Upper lobe of right lung (tissue), 1 donor: ENCODE measurements around the gene CDHR4. TPM values are rescaled to one million over a fixed set of nuclear protein-coding genes. Genes with fewer than 3 reads are reported as not detected.
A peak's percentile ranks its signal among the peaks of the same experiment; 100 is the strongest.

Experiments
- ATAC-seq: fragments of 200-7000 bp; cut with Tn5 transposase; one replicate; pipeline ENCODE4 v1.9.1; 2020; ENCODE audit warnings: mild to moderate bottlenecking, moderate library complexity
- DNase-seq: peaks from one replicate; pipeline ENCODE4 v3.0.0-alpha.2; 2020
- H3K27ac ChIP-seq: fragments of 200-600 bp; one replicate; pipeline ENCODE4 v1.8.0; 2022
- H3K27me3 ChIP-seq: fragments of 200-600 bp; one replicate; pipeline ENCODE4 v1.8.0; 2022; ENCODE audit warnings: mild to moderate bottlenecking
- H3K36me3 ChIP-seq: fragments of 200-600 bp; one replicate; pipeline ENCODE4 v1.8.0; 2022
- H3K4me1 ChIP-seq: fragments of 200-600 bp; one replicate; pipeline ENCODE4 v1.8.0; 2022
- H3K4me3 ChIP-seq: fragments of 200-600 bp; one replicate; pipeline ENCODE4 v1.8.0; 2022; ENCODE audit warnings: mild to moderate bottlenecking
- H3K9me3 ChIP-seq: fragments of 200-600 bp; one replicate; pipeline ENCODE4 v1.8.0; 2022
- intact Hi-C: fragments of 100-400 bp; cut with DNase I; formaldehyde crosslinking; loops from one replicate; pipeline ENCODE4 v1.11.0; 2022
- total RNA-seq: library from RNA; stranded (reverse); fragmentation: NEBNext Ultra II Directional; extraction: Animal tissue kit (Norgen Biotek cat#: 25700); gene quantifications from one replicate; pipeline ENCODE4 v1.2.1, GENCODE V29; 2021
- TF ChIP-seq, protein P1 (sequence below): fragments of 200-600 bp; IDR thresholded peaks from one replicate; pipeline ENCODE4 v1.8.0; 2022; ENCODE audit warnings: antibody characterized with exemption
- donor health status: DM: no; HTN: yes; CAD: no; lungs with severe emphysema.

CDHR4 gene
- total RNA-seq, 1 donor from 2014 or later = not detected

DNA sequence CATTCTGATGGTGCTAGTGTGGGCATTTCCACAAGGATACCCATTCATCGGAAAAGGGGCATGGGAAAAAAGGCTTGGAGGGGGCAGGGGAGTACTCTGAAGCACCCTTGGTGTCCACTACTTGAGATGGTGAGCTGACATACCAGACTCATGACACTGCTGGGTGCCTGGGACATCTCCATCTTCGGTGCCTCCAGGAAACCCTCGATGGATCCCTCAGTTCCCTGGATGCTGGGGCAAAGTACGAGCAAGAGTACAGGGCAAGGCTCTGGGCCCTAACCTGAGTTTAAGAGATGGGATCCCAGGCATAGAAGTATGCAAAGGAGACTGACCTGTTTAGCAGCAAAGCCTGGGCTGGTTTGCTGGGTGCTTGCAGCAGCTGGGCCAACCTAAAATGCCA is 8.1 kb downstream of the CDHR4 start:
- TF ChIP-seq, protein P1, sequence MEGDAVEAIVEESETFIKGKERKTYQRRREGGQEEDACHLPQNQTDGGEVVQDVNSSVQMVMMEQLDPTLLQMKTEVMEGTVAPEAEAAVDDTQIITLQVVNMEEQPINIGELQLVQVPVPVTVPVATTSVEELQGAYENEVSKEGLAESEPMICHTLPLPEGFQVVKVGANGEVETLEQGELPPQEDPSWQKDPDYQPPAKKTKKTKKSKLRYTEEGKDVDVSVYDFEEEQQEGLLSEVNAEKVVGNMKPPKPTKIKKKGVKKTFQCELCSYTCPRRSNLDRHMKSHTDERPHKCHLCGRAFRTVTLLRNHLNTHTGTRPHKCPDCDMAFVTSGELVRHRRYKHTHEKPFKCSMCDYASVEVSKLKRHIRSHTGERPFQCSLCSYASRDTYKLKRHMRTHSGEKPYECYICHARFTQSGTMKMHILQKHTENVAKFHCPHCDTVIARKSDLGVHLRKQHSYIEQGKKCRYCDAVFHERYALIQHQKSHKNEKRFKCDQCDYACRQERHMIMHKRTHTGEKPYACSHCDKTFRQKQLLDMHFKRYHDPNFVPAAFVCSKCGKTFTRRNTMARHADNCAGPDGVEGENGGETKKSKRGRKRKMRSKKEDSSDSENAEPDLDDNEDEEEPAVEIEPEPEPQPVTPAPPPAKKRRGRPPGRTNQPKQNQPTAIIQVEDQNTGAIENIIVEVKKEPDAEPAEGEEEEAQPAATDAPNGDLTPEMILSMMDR = no peak
- no peak overlapping the region for H3K4me3 ChIP-seq
- H3K27me3 ChIP-seq = no peaks in the 10 kb centered on the region
- DNase-seq (peak; percentile 7), ATAC-seq (no peak)
- H3K4me1 ChIP-seq = peaks cover 7% of the 10 kb centered on the region
- no peaks in the 10 kb centered on the region for H3K36me3 ChIP-seq
- H3K9me3 ChIP-seq = no peaks in the 10 kb centered on the region
- intact Hi-C loops = loop anchor here (10.0 kb wide), 1 partner anchor 123 kb away; no protein-coding TSS in a partner anchor
- no peak overlapping the region for H3K27ac ChIP-seq

DNA sequence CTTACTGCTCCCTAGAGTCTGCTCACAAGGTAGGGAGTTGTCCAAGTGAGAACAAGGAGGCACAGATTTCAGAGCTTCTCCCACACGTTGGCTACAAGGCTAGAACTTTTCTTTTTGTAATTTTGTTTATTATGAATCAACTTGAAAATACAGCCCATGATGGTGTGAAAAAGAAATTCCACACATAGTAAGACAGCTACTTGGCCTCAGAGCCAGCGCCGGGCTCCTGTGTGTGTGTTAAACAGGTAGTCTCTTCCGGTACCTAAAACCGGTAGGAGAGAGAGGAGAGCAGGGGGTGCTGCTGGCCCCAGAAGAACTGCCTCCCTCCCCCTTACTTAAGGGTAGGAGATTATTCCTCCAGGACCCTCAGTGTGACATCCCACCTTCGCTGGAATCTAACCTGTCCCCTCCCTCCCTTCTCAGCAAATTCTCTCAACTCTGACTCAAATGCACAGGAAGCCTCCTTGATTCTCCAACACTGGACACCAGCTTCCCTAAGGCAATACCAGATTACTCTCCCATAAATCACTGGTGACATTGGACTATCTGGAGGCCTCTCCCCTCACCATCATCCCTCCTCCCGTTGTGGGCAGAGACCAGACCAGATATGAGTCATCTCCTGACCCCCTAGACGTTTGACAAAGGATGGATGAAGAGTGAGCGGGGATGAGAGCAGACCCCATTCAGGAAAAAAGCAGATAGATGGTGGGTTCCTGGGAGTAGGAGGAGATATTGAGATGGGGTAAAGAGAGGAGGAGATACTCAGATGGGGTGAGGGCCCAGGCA is 8.9 kb downstream of the CDHR4 start:
- Histone ChIP-seq H3K27me3 (no peaks in the 10 kb centered on the region), H3K9me3 (no peaks in the 10 kb centered on the region), H3K36me3 (no peaks in the 10 kb centered on the region), H3K4me1 (peaks cover 7% of the 10 kb centered on the region), H3K4me3 (no peak overlapping the region), H3K27ac (no peak overlapping the region)
- no peak for DNase-seq
- TF ChIP-seq, protein P1 = no peak
- intact Hi-C loops = loop anchor here (10.0 kb wide), 1 partner anchor 124 kb away; no protein-coding TSS in a partner anchor
- no peak for ATAC-seq

- no peak for ATAC-seq
- DNase-seq = peak; percentile 18
- H3K4me3 ChIP-seq = no peak overlapping the region
- no peak overlapping the region for H3K27ac ChIP-seq
- H3K9me3 ChIP-seq = no peaks in the 10 kb centered on the region
- TF ChIP-seq, protein P1 = no peak
- intact Hi-C loops = no loop called here
- H3K27me3 ChIP-seq = no peaks in the 10 kb centered on the region
- no peaks in the 10 kb centered on the region for H3K36me3 ChIP-seq
- peaks cover 26% of the 10 kb centered on the region for H3K4me1 ChIP-seq
These were observed 11.6 kb downstream of the CDHR4 start for GRCh38 chr3:49788056-49788455.

- Histone ChIP-seq H3K4me3 (no peak overlapping the region), H3K27ac (peak overlapping the region; percentile 86), H3K4me1 (peaks cover 26% of the 10 kb centered on the region), H3K27me3 (no peaks in the 10 kb centered on the region), H3K9me3 (no peaks in the 10 kb centered on the region), H3K36me3 (no peaks in the 10 kb centered on the region)
- no peak for ATAC-seq
- TF ChIP-seq, protein P1 = no peak
- DNase-seq = no peak
- intact Hi-C loops = no loop called here
These were observed 12.1 kb downstream of the CDHR4 start for GRCh38 chr3:49787536-49787935.

DNA sequence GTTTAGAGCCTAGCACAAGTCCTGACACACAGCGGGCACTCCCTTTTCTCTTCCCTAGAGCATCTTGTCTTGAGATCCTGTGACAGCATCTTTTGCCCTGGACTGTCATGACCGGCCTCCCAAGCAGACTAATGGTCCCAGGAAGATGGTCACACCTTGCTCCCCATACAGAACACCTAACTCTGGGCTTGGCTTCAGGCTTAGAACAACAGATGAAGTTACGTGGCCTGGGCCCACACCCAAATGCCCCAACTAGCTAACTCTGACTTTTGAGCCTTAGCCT is 12.6 kb downstream of the CDHR4 start:
- Histone ChIP-seq H3K4me1 (peaks cover 30% of the 10 kb centered on the region), H3K9me3 (no peaks in the 10 kb centered on the region), H3K27me3 (no peaks in the 10 kb centered on the region), H3K36me3 (no peaks in the 10 kb centered on the region), H3K4me3 (peak overlapping the region; percentile 72), H3K27ac (peak overlapping the region; percentile 86)
- TF ChIP-seq, protein P1 = no peak
- intact Hi-C loops = no loop called here
- DNase-seq (peak; percentile 65), ATAC-seq (no peak)
